Vagina (tissue), 2 donors: ENCODE results near the gene G6PC3.

Experiments
- CTCF ChIP-seq, 3 experiments: fragments of 450-650 bp in 2 of 3; fragments of 200-600 bp in 1 of 3; sonication (generic) in 1 of 3; IDR thresholded peaks; one replicate each; pipeline ENCODE4 v1.5.1; 2017 to 2019; ENCODE audit warnings: antibody characterized with exemption in 3 of 3, mild to moderate bottlenecking in 2 of 3, moderate library complexity in 2 of 3
- POLR2A ChIP-seq, 2 donors: fragments of 450-650 bp; IDR thresholded peaks; one replicate each; pipeline ENCODE4 v1.6.1; 2017; ENCODE audit warnings: antibody characterized with exemption in 2 of 2, mild to moderate bottlenecking in 2 of 2, moderate library complexity in 2 of 2

DNA sequence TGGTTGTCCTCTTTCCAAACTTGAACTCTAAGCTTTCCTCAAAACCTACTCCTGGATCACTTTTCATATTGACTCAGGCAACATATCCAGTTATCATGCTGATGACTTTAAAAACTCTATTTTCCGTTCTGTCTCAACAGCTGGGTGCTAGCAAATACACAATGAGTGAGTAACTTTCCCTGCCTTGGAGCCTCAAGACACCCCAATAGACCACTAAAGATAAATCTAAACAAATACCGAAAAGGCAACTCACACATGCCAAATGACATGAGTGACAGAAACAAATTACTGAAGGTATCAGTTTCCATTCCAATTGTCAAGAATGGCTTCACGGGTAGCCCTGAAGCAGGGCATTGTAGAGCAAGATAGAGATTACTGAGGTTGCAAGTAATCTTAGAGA lies 40.1 kb upstream of the G6PC3 start:
- TF ChIP-seq CTCF (IDR thresholded peaks at IDR 0.05) (no peak), POLR2A (IDR thresholded peaks at IDR 0.05) (no peak)
